ENCODE measurements around the gene PTK7.
"Not testable (repeated sequence)": the region's sequence is repeated elsewhere in the genome, so short reads cannot be mapped to it uniquely, and the experiment has no call there.

Gene PTK7

GRCh38 chr6:43054206-43054943 lies 21.7 kb upstream of the PTK7 start:
- no peak for DNase-seq

- DNase-seq, result no peak
Observed at GRCh38 chr6:43055966-43056365, 20.1 kb upstream of the PTK7 start.

GRCh38 chr6:43058531-43058930 lies 17.6 kb upstream of the PTK7 start:
- no peak for DNase-seq

DNA sequence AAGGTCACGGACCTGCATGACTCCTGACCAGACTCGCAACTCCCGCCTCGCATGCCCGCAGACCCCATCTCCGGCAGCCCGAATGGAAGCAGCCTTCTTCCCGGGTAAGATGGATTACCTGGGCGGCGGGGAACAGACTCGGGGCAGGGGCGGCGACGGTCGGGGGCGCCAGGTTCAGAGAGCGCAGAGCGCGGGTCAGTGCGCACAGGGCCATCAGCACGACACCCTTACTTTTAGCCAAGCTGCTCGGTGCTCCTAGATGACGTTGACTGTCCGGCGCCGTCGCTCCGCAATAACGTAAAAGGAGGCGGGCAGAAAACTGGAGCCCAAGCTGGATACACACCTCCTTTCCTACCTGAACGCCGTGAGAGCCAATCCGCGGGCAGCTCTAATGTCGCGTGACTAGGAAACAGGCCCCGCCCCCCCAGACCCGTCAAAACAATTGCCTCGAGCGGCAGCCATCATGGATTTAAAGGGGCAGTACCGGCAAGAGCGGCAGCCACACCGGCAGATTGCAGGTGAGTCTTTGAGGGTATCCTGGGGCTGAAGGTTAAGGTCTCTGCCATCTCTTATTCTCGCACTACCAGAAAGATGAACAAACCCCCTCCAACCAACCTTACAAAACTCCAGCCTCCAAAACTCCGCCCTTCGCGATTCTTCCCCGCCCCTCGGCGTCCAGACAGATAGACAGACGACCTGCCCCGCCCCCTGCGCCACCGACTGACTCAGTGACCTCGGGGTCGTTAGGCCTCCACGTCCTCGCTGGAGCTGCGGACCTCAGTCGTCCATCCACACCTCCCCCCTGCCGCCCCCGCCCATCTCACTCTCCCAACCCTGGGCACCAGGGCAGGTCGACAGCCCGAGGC lies 16.7 kb upstream of the PTK7 start, which contains the start of the genes KLC4 and MRPL2:
TSS of gene KLC4 (plus strand) at position 464 of the 866 bp plus-strand sequence. CDS start 1,705 bp downstream, outside the sequence.
TSS of gene MRPL2 (minus strand) at position 267 of the 866 bp plus-strand sequence. CDS start at position 214, 53 bp downstream.
- DNase-seq, result peak; percentile 83 to 100 (median 98)

DNA sequence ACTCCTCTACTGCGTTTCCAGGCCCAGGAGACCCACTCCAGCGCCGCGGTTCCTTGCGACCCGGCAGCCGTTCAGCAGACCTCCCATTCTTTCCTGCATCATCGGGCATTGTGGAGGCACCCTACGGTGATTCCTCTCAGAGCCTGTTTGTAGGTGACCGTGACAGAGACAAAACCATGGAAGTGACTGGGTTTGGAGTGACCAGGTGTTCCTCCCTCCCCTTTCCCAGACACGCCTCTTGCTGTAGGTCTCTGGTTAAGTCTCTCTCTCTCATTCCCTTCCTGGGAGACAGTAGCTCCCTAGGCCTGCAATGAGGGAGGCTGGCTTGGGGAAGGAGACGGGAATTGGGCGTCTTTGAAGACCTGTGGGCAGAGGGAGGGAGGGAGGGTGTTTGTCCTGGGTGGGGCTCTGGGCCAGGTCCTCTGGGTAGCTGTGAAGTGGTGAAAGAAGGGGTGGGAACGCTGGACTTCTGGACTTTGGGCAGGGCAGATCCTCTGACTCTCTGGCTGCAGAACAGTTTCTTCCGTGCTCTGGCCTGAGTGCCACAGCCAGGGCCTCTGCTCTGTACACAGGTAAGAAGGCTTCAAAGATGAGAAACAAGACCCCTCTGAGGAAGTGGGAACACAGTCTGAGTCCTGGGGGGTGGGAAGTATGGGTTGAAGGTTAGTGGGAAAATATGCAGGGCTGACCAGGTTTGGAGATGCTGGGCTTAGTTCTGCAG lies 15.9 kb upstream of the PTK7 start:
- DNase-seq, result peak in 1 of 14 donors; percentile 39

GRCh38 chr6:43060755-43061633 lies 15.1 kb upstream of the PTK7 start:
- DNase-seq, result no peak

DNA sequence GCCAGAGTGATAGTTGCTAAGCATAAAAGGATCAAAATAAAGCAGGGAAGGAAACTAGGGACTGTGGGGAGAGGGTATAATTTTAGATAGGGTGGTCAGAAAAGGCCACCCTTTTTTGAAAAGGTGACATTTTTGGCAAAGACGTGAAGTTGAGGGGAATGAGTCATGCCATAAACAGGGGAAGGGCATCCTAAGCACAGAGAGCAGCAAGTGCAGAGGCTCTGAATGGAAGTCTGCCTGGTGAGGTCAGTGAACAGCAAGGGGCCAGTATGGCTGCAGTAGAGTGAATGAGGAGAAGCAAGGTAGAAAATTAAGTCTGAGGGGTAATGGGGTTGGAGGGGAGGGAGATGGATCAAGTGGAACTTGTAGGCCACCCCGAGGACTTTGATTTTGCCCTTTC lies 14.3 kb upstream of the PTK7 start:
- no peak for DNase-seq

DNA sequence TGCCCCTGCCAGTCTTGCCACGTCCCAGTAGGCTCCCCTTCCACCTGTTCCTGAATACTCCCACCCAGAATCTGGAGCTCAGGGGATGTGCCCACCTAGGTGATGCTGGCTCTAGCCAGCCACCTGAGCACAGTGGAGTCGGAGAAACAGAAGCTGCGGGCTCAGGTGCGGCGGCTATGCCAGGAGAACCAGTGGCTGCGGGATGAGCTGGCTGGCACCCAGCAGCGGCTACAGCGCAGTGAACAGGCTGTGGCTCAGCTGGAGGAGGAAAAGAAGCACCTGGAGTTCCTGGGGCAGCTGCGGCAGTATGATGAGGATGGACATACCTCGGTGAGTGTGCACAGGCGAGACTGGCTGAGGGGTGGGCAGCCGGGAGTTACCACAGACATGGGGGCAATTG lies 13.3 kb upstream of the PTK7 start:
- DNase-seq, result no peak

GRCh38 chr6:43070028-43070632 lies 6.0 kb upstream of the PTK7 start:
- no peak for DNase-seq

DNA sequence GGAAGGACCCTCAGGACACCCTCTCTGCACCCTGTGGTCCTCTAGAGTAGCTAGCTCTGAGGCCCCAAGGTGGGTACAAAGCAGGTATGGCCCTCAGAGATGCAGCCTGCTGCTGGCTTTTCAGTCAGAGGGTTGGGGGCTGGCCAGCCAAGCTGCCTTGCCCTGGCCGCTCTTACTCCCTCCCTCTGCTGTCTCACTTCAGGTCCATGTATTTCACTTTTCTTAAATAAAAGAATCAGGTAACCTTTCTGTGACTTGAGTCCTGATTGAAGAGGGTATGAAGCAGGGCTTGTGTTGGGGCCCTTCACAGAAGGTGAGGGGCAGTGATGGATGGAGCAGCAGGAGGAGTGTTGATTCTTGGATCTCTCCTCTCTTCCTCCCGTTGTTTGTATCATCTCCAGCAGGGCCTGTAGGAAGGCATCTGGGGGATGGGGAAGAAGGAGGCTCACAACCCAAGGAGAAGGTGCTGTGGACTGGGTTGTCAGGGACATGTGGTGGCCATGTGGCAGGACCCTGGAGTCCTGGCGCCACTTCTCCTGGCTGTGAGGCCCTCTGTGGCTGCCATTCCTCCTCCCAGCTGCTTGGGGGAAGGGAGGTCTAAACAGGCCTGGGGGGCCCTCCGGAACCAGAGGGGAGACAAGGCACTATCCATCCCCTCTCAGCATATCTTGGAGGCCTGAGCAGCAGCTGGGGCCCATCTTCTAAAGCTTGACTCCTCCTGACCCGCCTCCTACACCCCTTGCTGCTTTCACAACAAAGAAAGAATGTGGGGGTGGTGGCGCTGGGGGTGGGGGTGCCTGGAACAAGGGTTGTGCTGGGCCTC lies 1.1 kb upstream of the PTK7 start:
- no peak for DNase-seq

DNA sequence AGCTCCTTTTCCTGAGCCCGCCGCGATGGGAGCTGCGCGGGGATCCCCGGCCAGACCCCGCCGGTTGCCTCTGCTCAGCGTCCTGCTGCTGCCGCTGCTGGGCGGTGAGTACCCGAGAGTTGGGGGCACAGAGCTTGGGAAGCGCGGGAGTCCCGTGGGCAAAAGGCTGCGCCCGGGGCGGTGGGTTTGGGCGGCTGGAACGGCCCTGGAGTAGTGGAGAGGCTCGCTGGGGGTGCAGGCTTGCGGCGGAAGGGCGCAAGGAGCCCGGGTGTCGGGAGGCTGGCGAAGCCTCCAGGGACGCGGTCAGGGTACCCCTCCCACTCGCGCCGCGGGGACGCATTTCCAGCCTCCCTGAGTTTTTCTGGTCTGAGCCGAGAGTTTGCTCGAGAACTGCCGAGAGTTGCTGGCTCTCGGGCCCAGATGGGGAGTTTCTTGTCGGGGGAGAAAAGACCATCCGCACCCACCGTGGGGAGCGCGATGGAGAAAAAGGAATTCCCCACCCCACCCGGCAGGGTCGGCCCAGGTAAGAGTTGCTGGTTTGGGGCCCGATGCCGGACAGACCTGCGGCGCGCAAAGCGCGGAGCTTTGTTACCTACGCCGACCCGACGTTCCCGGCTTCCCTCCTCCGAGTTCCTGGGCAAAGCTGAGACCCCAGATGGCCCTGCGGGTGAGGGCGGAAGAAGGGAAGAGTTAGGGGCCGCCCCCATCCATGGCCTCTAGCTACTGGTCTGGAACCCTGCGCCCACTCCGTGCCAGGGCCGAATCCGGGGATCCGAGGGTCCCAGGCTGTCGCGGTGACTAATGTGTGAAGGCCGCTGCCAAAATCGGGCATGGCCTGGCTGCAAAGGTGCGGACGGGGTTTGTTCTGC lies 584 bp downstream of the PTK7 start:
- DNase-seq, result peak in 2 of 14 donors; percentile 10 to 50

- DNase-seq, result peak in 1 of 14 donors; percentile 11
Observed at GRCh38 chr6:43077333-43077809, 1.3 kb downstream of the PTK7 start.

DNA sequence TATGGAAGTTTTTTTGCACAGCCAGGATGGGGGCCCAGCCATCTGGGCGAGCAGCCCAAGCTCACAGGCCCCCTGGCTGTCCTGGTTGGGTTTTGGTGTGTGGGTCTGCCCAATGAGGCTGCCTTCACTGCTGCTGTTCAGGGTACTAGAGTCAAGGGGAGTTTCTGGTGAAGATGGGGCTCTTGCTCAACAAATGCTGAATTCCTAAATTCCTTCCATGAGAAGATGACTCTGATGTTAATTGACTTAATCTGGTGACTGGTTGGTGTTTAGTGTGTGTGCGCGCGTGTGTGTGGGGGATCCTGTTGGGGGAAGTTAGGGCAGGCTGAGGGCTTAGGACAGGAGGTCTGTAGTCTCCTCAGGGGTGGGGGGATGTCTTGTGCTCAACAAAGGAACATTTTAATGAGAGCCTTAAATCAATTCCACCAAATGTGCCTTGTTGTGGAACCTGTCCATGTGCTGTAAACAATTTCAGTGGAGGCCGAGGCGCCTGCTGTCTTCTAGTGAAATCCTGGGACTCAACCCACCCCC lies 1.9 kb downstream of the PTK7 start:
- no peak for DNase-seq

GRCh38 chr6:43078691-43079090 lies 2.6 kb downstream of the PTK7 start:
- no peak for DNase-seq

GRCh38 chr6:43081043-43081442 lies 4.9 kb downstream of the PTK7 start:
- DNase-seq, result no peak

DNA sequence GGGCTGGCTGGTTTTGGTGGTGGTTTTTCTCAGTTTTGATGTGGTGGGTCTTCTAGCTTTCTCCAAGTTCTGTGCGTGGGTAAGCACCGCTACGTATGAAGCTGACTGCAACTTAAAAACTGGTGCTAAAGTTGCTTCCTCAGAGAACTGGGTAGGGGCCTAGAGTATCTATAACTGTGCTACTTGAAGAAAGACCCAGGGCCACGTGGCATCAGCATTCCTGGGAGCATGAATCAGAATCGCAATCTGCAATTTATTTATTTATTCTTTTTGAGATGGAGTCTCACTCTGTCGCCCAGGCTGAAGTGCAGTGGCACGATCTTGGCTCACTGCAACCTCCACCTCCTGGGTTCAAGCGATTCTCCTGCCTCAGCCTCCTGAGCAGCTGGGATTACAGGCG lies 5.8 kb downstream of the PTK7 start:
- not testable (repeated sequence) for DNase-seq

DNA sequence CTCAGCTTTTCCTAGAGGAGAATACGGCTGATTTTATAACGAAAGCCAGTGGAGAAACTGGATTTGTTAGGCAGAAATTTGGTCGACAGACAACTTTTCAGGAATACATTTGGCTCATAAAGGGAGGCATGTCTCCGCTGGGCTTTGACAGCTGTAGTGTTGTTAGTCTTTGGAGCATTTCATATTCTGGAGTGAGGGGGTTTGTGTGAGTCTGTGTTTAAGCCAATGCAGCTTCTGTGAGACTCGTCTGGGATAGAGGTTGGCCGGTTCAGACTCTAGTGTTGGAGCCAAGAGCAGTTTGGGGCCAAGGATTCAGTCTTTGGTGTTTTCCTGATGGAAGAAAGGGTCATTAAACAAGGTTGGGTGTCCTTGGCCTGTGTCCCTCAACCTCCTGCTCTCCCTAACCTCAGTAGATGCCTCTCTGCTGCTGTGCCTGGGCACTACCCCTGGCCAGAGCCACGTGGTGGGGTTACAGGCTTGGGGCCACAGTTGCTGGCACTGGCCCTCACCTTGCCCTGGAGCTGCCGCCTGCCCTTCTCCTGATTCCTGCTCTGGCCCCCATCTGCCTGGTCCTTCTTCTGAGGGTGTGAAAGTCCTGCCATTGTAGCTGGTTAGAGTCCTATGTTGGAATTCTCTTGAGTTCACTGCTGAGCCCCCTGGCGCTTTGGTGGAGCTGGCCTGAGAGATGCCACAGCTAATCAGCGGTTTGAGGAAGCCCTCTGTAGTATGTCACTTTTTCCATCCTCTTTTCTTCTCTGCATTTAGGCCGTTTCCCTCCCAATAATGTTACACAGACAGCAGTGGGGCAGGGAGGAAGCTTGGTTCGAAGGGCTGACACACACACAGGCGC lies 6.9 kb downstream of the PTK7 start:
- DNase-seq, result peak in 1 of 14 donors; percentile 11

Measured in C1 segment of cervical spinal cord (tissue), 14 donors.